Measurements from ENCODE around the gene AGK. TPM values are rescaled to one million over a fixed set of nuclear protein-coding genes. Genes with fewer than 3 reads are reported as not detected.

The AGK gene
- total and polyA plus RNA-seq, 2 of the 8 experiments (the other 6 are each of a cell fraction or from before 2014, with no cell fraction given), result 25.8 to 34.0 TPM

DNA sequence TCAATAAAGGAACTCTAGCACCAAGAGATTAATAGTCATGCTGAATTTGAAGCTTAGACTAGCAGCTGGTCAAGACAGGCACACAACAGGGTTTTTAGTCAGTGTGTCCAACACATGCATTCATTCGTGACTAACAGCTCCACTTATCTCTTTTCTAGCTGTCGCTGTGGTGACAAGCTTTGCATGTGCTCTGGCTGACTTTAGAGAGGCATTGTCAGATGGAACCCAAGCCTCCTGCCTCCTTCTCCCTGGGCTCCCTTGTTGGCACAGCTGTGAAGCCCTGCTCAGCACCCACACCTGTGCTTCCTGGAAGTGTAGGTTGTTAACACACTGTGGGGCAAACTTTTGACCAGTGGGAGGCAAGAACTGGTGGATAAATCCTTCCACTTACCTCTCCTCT lies 9.8 kb upstream of the AGK start:
- no peak overlapping the region for H3K14ac ChIP-seq (ENCODE audit: insufficient read length)
- DNase-seq (ENCODE audit: low read depth in 1 of 2, low spot score in 2 of 2) (no peak), FAIRE-seq (no peak)
- no peak overlapping the region for H3K4ac ChIP-seq (replicated peaks; ENCODE audit: insufficient read length, low read depth, low read length)
- POLR2A ChIA-PET (ENCODE audit: partially characterized antibody), result interaction anchor here (1.1 to 1.6 kb wide), 3 partner anchors 8 to 43 kb away, joined by 4 to 5 read pairs (median 5); no protein-coding TSS in a partner anchor
- no peaks in the 10 kb centered on the region for H4K20me1 ChIP-seq (replicated peaks in 1 of 2; ENCODE audit: control insufficient read depth in 1 of 2, insufficient read depth in 2 of 2, low read length in 2 of 2)
- H3K23me2 ChIP-seq (ENCODE audit: low read depth, low read length), result no peaks in the 10 kb centered on the region
- H2BK120ac ChIP-seq (replicated peaks; ENCODE audit: low read depth, low read length), result no peak overlapping the region
- no peaks in the 10 kb centered on the region for H3K36me3 ChIP-seq (ENCODE audit: control insufficient read depth in 2 of 4, insufficient read depth in 4 of 4, low read length in 3 of 4)
- no peak overlapping the region; the same call in 1 of the 2 replicates for H2BK12ac ChIP-seq (ENCODE audit: low read depth, low read length)
- H3K27ac ChIP-seq (ENCODE audit: low read depth, low read length), result no peak overlapping the region
- H3K79me2 ChIP-seq (ENCODE audit: control insufficient read depth in 1 of 2, insufficient read depth in 2 of 2, low read length in 2 of 2), result no peaks in the 10 kb centered on the region
- no peak overlapping the region for H3K56ac ChIP-seq (replicated peaks; ENCODE audit: insufficient read length, low read depth, low read length)
- H4K8ac ChIP-seq (ENCODE audit: extremely low read depth, insufficient read depth, low read length), result no peak overlapping the region
- H3K4me2 ChIP-seq (ENCODE audit: insufficient read depth in 1 of 2, low read depth in 2 of 2, low read length in 2 of 2), result no peak overlapping the region
- H2AK5ac ChIP-seq (ENCODE audit: low read depth, low read length), result no peak overlapping the region
- H3K79me1 ChIP-seq (ENCODE audit: low read depth, low read length), result no peaks in the 10 kb centered on the region
- H4K91ac ChIP-seq (replicated peaks; ENCODE audit: insufficient read length, low read length), result no peak overlapping the region
- no peak for TF ChIP-seq KDM5A (IDR thresholded peaks at IDR 0.05; ENCODE audit: low read length)
- no peak for TF ChIP-seq CBX5 (IDR thresholded peaks at IDR 0.05; ENCODE audit: low read depth, low read length)
- H3K9me3 ChIP-seq (ENCODE audit: insufficient read depth in 2 of 2, low read depth in 1 of 2, low read length in 1 of 2), result no peaks in the 10 kb centered on the region
- H3K23ac ChIP-seq (ENCODE audit: insufficient read length), result no peak overlapping the region
- CTCF ChIA-PET (ENCODE audit: partially characterized antibody), result interaction anchor here (0.7 to 2.9 kb wide), 7 partner anchors 8 to 262 kb away, joined by 3 to 12 read pairs (median 4); no protein-coding TSS in a partner anchor
- H3K27me3 ChIP-seq (replicated peaks in 1 of 4; ENCODE audit: control insufficient read depth in 3 of 4, extremely low read depth in 1 of 4, insufficient read depth in 3 of 4, low read length in 3 of 4), result no peaks in the 10 kb centered on the region
- WGBS, 2 experiments (ENCODE audit: extremely low coverage in 1 of 2, insufficient coverage in 1 of 2, insufficient read length in 1 of 2, insufficient replicate concordance in 2 of 2, low coverage in 1 of 2, low lambda C conversion rate in 2 of 2, missing lambda C conversion rate in 1 of 2), result 87% methylated on average over 2 of the region's 2 CpGs; no CpG with 5 or more reads in 1 of the 2 experiments
- H2BK20ac ChIP-seq (ENCODE audit: low read length), result no peak overlapping the region; the same call in 1 of the 2 replicates
- no peak overlapping the region for H2BK15ac ChIP-seq (ENCODE audit: low read length)
- H3K4me3 ChIP-seq (ENCODE audit: extremely low read depth in 1 of 4, insufficient read depth in 2 of 4, low read depth in 3 of 4, low read length in 4 of 4), result no peak overlapping the region
- H3K18ac ChIP-seq (ENCODE audit: extremely low read depth, low read length), result no peak overlapping the region
- no peak overlapping the region for H2AFZ ChIP-seq (ENCODE audit: low read length)
- no peak overlapping the region for H2BK5ac ChIP-seq (ENCODE audit: low read depth, low read length)
- H3K4me1 ChIP-seq (replicated peaks in 1 of 4; ENCODE audit: control insufficient read depth in 3 of 4, insufficient read depth in 4 of 4, low read length in 3 of 4), result peaks cover 0 to 8% (median 4%) of the 10 kb centered on the region in 4 experiments; a peak in 4 of 7 replicates
- no peak overlapping the region for H3K9ac ChIP-seq (replicated peaks in 1 of 4; ENCODE audit: extremely low read depth in 1 of 4, low read depth in 3 of 4, low read length in 3 of 4)
- H4K5ac ChIP-seq (ENCODE audit: insufficient read length, low read depth, low read length), result no peak overlapping the region
